ENCODE results near the gene PCDH9. TPM values are rescaled to one million over a fixed set of nuclear protein-coding genes. Genes with fewer than 3 reads are reported as not detected.

PCDH9 gene
- polyA plus RNA-seq, 3 donors, result 0.03 TPM; not detected in 1

- Histone ChIP-seq H3K9ac (ENCODE audit: insufficient read depth, low read length, poor library complexity, severe bottlenecking) (no peak overlapping the region), H3K4me1 (ENCODE audit: control insufficient read depth in 1 of 2, insufficient read depth in 2 of 2, low read length in 2 of 2) (no peaks in the 10 kb centered on the region), H2AFZ (ENCODE audit: insufficient read depth, low read depth, low read length, poor library complexity, severe bottlenecking) (no peak overlapping the region), H3K4me2 (replicated peaks; ENCODE audit: extremely low read depth, low read length, poor library complexity, severe bottlenecking) (no peak overlapping the region), H3K27me3 (ENCODE audit: control insufficient read depth in 2 of 2, insufficient read depth in 2 of 2, low read length in 2 of 2) (no peaks in the 10 kb centered on the region), H3K4me3 (replicated peaks in 1 of 3; ENCODE audit: low read depth in 2 of 3, low read length in 3 of 3) (no peak overlapping the region), H3K9me3 (replicated peaks in 1 of 2; ENCODE audit: control insufficient read depth in 1 of 2, insufficient read depth in 1 of 2, low read length in 2 of 2) (no peaks in the 10 kb centered on the region), H3K79me2 (ENCODE audit: insufficient read depth, low read length) (no peaks in the 10 kb centered on the region), H4K20me1 (ENCODE audit: insufficient read depth, low read length) (no peaks in the 10 kb centered on the region), H3K36me3 (replicated peaks in 1 of 2; ENCODE audit: control insufficient read depth in 1 of 2, insufficient read depth in 2 of 2, low read length in 2 of 2) (no peaks in the 10 kb centered on the region), H3K27ac (ENCODE audit: low read depth in 1 of 2, low read length in 2 of 2) (no peak overlapping the region)
- Mint-ChIP-seq H3K27ac (no peak overlapping the region), H3K9me3 (peaks cover 0 to 2% (median 0%) of the 10 kb centered on the region in 7 donors), H3K36me3 (no peaks in the 10 kb centered on the region), H3K27me3 (ENCODE audit: low read depth in 3 of 3) (no peaks in the 10 kb centered on the region), H3K4me3 (no peak overlapping the region), H3K4me1 (no peaks in the 10 kb centered on the region)
- no peak for TF ChIP-seq CTCF (IDR thresholded peaks at IDR 0.05)
- no peak for DNase-seq
- intact Hi-C loops (cut with micrococcal nuclease), result no loop called here
- WGBS (ENCODE audit: insufficient coverage), result no CpG with 5 or more reads among the region's 2 CpGs
Observed at GRCh38 chr13:67096418-67096817, 133.7 kb downstream of the PCDH9 start.

- H3K36me3 ChIP-seq (replicated peaks in 1 of 2; ENCODE audit: control insufficient read depth in 1 of 2, insufficient read depth in 2 of 2, low read length in 2 of 2), result no peaks in the 10 kb centered on the region
- H3K36me3 Mint-ChIP-seq, result no peaks in the 10 kb centered on the region
- no peaks in the 10 kb centered on the region for H3K9me3 ChIP-seq (replicated peaks in 1 of 2; ENCODE audit: control insufficient read depth in 1 of 2, insufficient read depth in 1 of 2, low read length in 2 of 2)
- no CpG with 5 or more reads among the region's 1 CpG for WGBS (ENCODE audit: insufficient coverage)
- no peak for DNase-seq
- no peak overlapping the region for H3K4me3 Mint-ChIP-seq
- H3K4me1 ChIP-seq (ENCODE audit: control insufficient read depth in 1 of 2, insufficient read depth in 2 of 2, low read length in 2 of 2), result no peaks in the 10 kb centered on the region
- TF ChIP-seq CTCF (IDR thresholded peaks at IDR 0.05), result no peak
- H4K20me1 ChIP-seq (ENCODE audit: insufficient read depth, low read length), result no peaks in the 10 kb centered on the region
- H3K4me2 ChIP-seq (replicated peaks; ENCODE audit: extremely low read depth, low read length, poor library complexity, severe bottlenecking), result no peak overlapping the region
- no peak overlapping the region for H2AFZ ChIP-seq (ENCODE audit: insufficient read depth, low read depth, low read length, poor library complexity, severe bottlenecking)
- H3K4me3 ChIP-seq (replicated peaks in 1 of 3; ENCODE audit: low read depth in 2 of 3, low read length in 3 of 3), result no peak overlapping the region
- peaks cover 3% of the 10 kb centered on the region for H3K4me1 Mint-ChIP-seq
- no peak overlapping the region for H3K27ac ChIP-seq (ENCODE audit: low read depth in 1 of 2, low read length in 2 of 2)
- intact Hi-C loops (cut with micrococcal nuclease), result no loop called here
- no peak overlapping the region for H3K9ac ChIP-seq (ENCODE audit: insufficient read depth, low read length, poor library complexity, severe bottlenecking)
- H3K27me3 Mint-ChIP-seq (ENCODE audit: low read depth in 3 of 3), result no peaks in the 10 kb centered on the region
- H3K79me2 ChIP-seq (ENCODE audit: insufficient read depth, low read length), result no peaks in the 10 kb centered on the region
- no peak overlapping the region for H3K27ac Mint-ChIP-seq
- H3K9me3 Mint-ChIP-seq, result peaks cover 0 to 2% (median 0%) of the 10 kb centered on the region in 7 donors
- H3K27me3 ChIP-seq (ENCODE audit: control insufficient read depth in 2 of 2, insufficient read depth in 2 of 2, low read length in 2 of 2), result no peaks in the 10 kb centered on the region
Observed at GRCh38 chr13:67095621-67096020, 134.5 kb downstream of the PCDH9 start.
